ENCODE measurements around the gene SLC15A3. TPM values are rescaled to one million over a fixed set of nuclear protein-coding genes. Genes with fewer than 3 reads are reported as not detected.

Gene SLC15A3
- total and polyA plus RNA-seq, 4 donors, result 9.0 to 20.9 (median 16.3) TPM

DNA sequence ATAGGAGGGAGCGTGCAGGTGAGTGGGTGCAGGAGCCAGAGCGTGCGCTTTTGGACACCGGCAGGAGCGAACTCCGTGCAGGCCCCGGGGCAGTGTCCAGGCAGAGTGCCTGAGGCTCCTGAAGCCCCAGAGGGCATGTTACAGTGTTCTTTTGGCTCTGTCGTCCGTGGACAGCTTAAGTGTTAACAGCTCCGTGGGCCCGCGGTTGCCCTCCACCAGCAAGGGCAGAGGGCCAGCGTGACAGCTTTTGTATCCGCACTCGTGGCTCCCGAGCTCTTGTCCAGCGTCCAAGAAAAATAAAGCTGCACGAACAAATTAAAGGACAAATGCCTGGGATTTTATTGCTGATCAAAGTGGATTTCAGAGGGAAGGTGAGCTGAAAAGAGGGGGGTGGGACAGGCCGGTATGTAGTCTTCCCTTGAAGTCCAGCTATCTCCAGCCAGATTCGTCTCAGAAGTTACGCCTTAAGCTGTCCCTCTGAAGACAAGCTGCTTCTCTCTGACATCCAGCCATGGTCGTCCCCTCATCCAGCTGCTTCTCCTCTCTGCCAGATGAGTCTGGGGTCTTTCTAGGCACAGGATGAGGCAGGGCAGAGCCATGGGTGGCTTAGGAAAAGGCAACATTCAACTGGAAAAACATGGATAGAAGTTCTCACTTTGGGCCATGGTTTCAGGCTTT is 39.0 kb downstream of the SLC15A3 start:
- peaks cover 6 to 23% (median 14%) of the 10 kb centered on the region in 4 donors for H3K4me1 ChIP-seq (ENCODE audit: control insufficient read depth in 4 of 4, insufficient read depth in 4 of 4, low read length in 3 of 4)

More for the DNA sequence above, 39.0 kb downstream of the SLC15A3 start:
- Histone ChIP-seq H3K4me3 (ENCODE audit: low read depth in 1 of 3, low read length in 3 of 3) (peak overlapping the region in 1 of 3 donors; percentile 77), H3K27me3 (ENCODE audit: control insufficient read depth in 4 of 4, insufficient read depth in 4 of 4, low read length in 3 of 4) (no peaks in the 10 kb centered on the region), H3K27ac (ENCODE audit: low read depth in 1 of 2, low read length in 2 of 2) (no peak overlapping the region), H3K36me3 (ENCODE audit: control insufficient read depth in 4 of 4, insufficient read depth in 3 of 4, low read depth in 1 of 4, low read length in 3 of 4) (no peaks in the 10 kb centered on the region), H3K9ac (ENCODE audit: low read depth in 1 of 2, low read length in 2 of 2) (peak overlapping the region in 1 of 2 donors; percentile 95), H3K9me3 (ENCODE audit: control insufficient read depth in 4 of 4, low read length in 3 of 4) (no peaks in the 10 kb centered on the region)
- no peak for TF ChIP-seq RXRA (IDR thresholded peaks at IDR 0.05)
- TF ChIP-seq, protein P1, sequence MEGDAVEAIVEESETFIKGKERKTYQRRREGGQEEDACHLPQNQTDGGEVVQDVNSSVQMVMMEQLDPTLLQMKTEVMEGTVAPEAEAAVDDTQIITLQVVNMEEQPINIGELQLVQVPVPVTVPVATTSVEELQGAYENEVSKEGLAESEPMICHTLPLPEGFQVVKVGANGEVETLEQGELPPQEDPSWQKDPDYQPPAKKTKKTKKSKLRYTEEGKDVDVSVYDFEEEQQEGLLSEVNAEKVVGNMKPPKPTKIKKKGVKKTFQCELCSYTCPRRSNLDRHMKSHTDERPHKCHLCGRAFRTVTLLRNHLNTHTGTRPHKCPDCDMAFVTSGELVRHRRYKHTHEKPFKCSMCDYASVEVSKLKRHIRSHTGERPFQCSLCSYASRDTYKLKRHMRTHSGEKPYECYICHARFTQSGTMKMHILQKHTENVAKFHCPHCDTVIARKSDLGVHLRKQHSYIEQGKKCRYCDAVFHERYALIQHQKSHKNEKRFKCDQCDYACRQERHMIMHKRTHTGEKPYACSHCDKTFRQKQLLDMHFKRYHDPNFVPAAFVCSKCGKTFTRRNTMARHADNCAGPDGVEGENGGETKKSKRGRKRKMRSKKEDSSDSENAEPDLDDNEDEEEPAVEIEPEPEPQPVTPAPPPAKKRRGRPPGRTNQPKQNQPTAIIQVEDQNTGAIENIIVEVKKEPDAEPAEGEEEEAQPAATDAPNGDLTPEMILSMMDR (IDR thresholded peaks at IDR 0.05; ENCODE audit: low read depth, low read length, missing input control), result no peak
- no peak for TF ChIP-seq SP1 (IDR thresholded peaks at IDR 0.05)
- no peak for TF ChIP-seq RAD21 (IDR thresholded peaks at IDR 0.05)
- TF ChIP-seq, protein P2, sequence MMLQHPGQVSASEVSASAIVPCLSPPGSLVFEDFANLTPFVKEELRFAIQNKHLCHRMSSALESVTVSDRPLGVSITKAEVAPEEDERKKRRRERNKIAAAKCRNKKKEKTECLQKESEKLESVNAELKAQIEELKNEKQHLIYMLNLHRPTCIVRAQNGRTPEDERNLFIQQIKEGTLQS (IDR thresholded peaks at IDR 0.05), result no peak
- TF ChIP-seq FOXA2 (IDR thresholded peaks at IDR 0.05), result no peak
- TF ChIP-seq EGR1 (IDR thresholded peaks at IDR 0.05; ENCODE audit: low read depth in 2 of 2), result no peak
- TF ChIP-seq, protein P3, sequence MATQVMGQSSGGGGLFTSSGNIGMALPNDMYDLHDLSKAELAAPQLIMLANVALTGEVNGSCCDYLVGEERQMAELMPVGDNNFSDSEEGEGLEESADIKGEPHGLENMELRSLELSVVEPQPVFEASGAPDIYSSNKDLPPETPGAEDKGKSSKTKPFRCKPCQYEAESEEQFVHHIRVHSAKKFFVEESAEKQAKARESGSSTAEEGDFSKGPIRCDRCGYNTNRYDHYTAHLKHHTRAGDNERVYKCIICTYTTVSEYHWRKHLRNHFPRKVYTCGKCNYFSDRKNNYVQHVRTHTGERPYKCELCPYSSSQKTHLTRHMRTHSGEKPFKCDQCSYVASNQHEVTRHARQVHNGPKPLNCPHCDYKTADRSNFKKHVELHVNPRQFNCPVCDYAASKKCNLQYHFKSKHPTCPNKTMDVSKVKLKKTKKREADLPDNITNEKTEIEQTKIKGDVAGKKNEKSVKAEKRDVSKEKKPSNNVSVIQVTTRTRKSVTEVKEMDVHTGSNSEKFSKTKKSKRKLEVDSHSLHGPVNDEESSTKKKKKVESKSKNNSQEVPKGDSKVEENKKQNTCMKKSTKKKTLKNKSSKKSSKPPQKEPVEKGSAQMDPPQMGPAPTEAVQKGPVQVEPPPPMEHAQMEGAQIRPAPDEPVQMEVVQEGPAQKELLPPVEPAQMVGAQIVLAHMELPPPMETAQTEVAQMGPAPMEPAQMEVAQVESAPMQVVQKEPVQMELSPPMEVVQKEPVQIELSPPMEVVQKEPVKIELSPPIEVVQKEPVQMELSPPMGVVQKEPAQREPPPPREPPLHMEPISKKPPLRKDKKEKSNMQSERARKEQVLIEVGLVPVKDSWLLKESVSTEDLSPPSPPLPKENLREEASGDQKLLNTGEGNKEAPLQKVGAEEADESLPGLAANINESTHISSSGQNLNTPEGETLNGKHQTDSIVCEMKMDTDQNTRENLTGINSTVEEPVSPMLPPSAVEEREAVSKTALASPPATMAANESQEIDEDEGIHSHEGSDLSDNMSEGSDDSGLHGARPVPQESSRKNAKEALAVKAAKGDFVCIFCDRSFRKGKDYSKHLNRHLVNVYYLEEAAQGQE (IDR thresholded peaks at IDR 0.05), result no peak
- TF ChIP-seq NR2F2 (IDR thresholded peaks at IDR 0.05), result no peak
- no peak for TF ChIP-seq HNF4G (IDR thresholded peaks at IDR 0.05)
- TF ChIP-seq, protein P4, sequence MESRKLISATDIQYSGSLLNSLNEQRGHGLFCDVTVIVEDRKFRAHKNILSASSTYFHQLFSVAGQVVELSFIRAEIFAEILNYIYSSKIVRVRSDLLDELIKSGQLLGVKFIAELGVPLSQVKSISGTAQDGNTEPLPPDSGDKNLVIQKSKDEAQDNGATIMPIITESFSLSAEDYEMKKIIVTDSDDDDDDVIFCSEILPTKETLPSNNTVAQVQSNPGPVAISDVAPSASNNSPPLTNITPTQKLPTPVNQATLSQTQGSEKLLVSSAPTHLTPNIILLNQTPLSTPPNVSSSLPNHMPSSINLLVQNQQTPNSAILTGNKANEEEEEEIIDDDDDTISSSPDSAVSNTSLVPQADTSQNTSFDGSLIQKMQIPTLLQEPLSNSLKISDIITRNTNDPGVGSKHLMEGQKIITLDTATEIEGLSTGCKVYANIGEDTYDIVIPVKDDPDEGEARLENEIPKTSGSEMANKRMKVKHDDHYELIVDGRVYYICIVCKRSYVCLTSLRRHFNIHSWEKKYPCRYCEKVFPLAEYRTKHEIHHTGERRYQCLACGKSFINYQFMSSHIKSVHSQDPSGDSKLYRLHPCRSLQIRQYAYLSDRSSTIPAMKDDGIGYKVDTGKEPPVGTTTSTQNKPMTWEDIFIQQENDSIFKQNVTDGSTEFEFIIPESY (IDR thresholded peaks at IDR 0.05), result no peak
- TF ChIP-seq JUND (IDR thresholded peaks at IDR 0.05), result no peak
- DNase-seq (ENCODE audit: low spot score), result no peak
- 67% methylated on average over 22 of the region's 22 CpGs for WGBS
